GM21528 (cell line): ENCODE results near the gene SLC35E2B.
A peak's percentile ranks its signal among the peaks of the same experiment; 100 is the strongest.
"Not testable (repeated sequence)": the region's sequence is repeated elsewhere in the genome, so short reads cannot be mapped to it uniquely, and the experiment has no call there.

Experiments used
- ATAC-seq: cut with Tn5 transposase; IDR thresholded peaks from one replicate; pipeline ENCODE4 v1.9.1; 2021; ENCODE audit warnings: mild to moderate bottlenecking, moderate library complexity; ENCODE audit not compliant: unreplicated experiment, low FRiP score

SLC35E2B gene

GRCh38 chr1:1692714-1693647, at the start of gene SLC35E2B:
SLC35E2B (minus strand) TSS chr1:1692795; CDS start chr1:1676699, 16,096 bp downstream.
- peak; percentile 81 for ATAC-seq

DNA sequence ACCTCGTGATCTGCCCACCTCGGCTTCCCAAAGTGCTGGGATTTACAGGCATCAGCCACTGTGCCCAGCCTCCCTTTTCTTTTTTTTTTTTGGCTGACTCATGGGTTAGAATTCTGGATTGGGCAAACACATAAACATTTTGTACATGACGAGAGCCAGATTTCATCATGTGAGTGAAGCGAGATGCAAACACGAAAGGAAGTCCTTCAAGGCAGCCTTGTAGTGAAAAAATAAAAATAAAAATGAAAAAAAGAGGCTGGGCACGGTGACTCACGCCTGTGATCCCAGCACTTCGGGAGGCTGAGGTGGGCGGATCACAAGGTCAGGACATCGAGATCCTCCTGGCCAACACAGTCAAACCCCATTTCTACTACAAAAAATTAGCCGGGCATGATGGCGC, 48.4 kb upstream of the SLC35E2B start:
- not testable (repeated sequence) for ATAC-seq

DNA sequence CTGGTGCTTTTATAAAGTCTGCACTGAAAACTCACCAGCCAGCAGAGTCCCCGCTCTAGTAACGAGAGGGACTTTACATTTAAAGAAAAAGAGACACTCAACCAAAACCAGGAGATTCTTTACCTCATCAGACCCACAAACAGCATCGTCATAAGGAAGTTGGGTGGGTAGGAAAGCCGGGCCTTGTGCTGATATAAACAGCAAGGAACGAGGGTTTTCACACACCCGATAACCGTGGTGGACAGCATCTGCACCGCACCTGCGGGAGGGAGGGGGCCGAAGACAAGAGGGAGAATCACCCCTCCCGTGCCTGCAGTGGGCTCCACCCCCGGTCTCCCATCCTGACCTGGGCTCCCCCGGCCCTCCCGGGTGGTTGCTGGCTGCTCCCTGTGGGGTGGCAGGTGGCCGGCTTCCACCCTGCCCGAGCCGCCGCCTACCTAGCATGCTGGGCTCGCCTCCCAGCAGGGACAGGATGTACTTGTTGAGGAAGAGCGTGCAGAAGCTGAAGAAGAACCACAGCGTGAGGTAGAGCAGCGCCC, 46.3 kb upstream of the SLC35E2B start:
- ATAC-seq, result not testable (repeated sequence)

DNA sequence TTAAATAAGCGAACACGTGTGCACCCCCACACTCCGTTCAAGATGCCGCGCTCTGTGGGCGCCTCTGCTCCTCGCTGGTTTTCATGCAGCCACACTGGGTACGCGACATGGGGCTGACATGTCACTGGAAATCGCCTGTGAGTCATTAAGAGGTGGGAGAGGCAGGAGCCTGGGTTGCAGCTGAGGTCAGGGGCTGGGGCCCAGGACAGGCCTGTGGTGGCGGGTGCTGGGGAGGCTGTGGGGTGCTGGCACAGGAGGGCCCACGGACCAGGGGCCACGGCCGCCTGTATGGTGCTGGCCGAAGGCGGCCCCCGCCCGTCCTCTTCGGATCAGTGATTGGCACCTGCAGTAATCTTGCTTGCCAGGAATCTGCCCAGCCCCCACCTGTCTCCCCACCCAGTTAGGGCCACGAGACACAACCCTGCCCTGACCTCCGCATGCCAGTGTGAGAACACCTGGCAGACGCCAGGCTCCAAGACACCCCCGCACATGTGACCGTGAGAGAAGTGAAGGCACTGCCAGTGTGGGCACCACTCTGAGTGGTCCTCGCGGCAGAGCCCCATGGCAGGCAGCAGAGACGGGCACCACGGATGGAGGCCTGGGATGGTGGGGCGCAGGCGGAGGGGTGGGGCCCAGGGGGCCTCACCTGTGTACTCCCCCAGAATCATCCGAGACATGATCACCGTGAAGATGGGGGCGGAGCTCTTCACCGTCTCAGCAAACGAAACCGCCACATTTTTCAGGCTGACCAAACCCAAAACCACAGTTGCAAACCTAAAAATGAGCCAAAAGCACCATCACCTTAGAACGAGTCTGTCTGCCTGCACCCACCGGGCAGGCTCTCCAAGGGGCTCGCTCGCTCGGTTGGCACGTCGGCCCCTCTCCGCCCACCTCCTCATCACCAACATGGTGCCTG, 45.3 kb upstream of the SLC35E2B start:
- not testable (repeated sequence) for ATAC-seq

GRCh38 chr1:1732381-1732780, 39.8 kb upstream of the SLC35E2B start:
- ATAC-seq, result no peak

DNA sequence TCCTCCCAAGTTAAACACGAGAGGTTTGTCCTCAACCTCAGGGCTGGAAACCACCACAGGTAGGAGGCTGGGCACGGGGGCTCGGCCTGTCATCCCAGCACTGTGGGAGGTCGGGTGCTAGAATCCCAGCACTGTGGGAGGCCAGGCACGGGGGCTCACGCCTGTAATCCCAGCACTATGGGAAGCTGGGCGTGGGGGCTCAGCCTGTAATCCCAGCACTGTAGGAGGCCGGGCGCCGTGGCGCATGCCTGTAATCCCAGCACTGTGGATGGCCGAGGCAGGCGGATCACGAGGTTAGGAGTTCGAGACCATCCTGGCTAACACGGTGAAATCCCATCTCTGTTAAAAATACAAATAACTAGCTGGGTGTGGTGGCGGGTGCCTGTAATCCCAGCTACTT, 38.3 kb upstream of the SLC35E2B start:
- no peak for ATAC-seq

- not testable (repeated sequence) for ATAC-seq
These were observed 37.6 kb upstream of the SLC35E2B start for GRCh38 chr1:1730230-1730629.

GRCh38 chr1:1729116-1729816, 36.7 kb upstream of the SLC35E2B start:
- not testable (repeated sequence) for ATAC-seq

GRCh38 chr1:1728308-1729005, 35.9 kb upstream of the SLC35E2B start:
- ATAC-seq, result not testable (repeated sequence)

- not testable (repeated sequence) for ATAC-seq
These were observed 34.6 kb upstream of the SLC35E2B start for GRCh38 chr1:1727131-1727651.

- ATAC-seq, result not testable (repeated sequence)
These were observed 33.5 kb upstream of the SLC35E2B start for GRCh38 chr1:1726088-1726487.

DNA sequence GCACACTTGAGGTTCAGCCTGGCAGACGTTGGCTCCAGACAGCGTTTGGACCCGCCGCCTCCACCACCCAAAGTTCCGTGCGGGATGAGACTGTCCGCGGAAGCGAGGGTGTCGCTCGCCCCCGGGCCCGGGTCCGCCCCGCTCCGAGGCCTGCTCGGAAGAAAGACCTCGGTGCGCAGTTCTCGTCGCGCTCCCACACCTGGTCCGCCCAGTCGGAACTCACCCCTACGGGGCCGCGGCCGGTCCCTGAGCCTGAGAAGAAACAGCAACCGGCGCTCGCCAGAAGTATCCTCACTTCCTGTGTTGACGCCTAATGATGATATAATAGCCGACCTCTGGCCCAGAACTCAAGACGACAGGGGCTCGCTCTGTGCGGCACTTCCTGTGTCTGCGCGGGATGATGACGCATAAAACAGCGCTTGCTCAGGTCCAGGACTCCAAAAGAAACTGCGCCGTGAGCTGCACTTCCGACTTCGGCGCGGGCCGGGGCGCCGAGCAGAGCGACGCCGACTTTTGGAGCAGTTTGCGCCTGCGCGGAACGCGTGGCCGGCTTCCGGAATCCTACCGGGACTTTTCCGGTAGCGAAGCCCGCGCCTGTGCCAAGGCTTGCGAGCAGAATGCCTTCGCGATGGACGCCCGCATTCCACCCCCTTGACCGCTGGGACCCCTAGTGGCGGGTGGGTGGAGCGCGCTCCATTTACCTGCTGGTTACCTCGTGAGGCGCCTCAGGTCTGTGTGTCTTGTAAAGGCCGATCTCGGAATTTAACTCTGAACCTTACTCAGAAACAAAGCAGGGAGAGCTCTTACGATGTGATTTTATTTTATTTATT, 31.7 kb upstream of the SLC35E2B start, which contains the start of gene CDK11A:
CDK11A (minus strand) TSS at position 323 of the 830 bp plus-strand sequence. CDS start 1,539 bp downstream, outside the sequence.
- ATAC-seq, result peak; percentile 92

DNA sequence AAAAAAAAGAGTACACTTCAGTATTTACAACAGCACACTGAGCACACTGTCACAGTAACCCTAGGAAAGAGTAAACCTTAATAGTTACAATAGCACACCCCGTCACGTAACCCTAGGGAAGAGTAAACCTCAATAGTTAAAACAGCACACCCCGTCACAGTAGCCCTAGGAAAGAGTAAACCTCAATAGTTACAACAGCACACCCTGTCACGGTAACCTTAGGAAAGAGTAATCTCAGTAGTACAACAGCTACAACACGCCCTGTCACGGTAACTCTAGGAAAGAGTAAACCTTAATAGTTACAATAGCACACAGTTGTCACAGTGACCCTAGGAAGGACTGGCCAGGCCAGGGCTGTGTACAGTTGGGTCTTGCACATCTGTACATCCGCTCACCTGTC, 28.6 kb upstream of the SLC35E2B start:
- no peak for ATAC-seq

GRCh38 chr1:1715109-1715883, 22.7 kb upstream of the SLC35E2B start:
- ATAC-seq, result not testable (repeated sequence)

- not testable (repeated sequence) for ATAC-seq
These were observed 15.3 kb upstream of the SLC35E2B start for GRCh38 chr1:1707897-1708296.

- not testable (repeated sequence) for ATAC-seq
These were observed 14.6 kb upstream of the SLC35E2B start for GRCh38 chr1:1707241-1707640.

DNA sequence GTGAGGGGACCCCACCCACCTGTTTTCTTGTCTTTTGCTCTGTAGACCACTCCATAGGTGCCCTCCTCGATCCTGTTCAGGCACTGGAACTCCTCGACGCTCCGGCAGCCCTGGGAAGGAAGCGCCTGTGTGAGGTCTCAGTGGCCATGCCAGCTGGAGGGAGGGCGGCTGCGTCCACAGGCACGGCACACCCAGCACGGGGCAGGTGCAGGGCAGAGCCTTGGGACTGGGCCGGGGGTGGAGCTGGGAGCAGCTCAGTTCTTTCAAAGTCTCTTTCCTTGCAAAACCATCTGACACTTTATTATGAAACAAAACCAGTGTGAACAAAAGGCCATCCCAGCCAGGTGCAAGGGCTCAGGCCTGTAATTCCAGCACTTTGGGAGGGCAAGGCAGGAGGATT, 13.0 kb upstream of the SLC35E2B start:
- not testable (repeated sequence) for ATAC-seq
